Measurements from ENCODE around the gene IRAK2.

IRAK2 gene

GRCh38 chr3:10192953-10193691 is 28.4 kb downstream of the IRAK2 start:
- Histone ChIP-seq H4K91ac (ENCODE audit: low read length) (peak overlapping the region; percentile 16), H3K9me3 (ENCODE audit: control insufficient read depth, low read length) (no peaks in the 10 kb centered on the region), H2BK5ac (ENCODE audit: low read depth, low read length, poor library complexity, severe bottlenecking) (peak overlapping the region; percentile 75), H3K27me3 (ENCODE audit: control insufficient read depth in 1 of 2, insufficient read depth in 1 of 2, low read length in 2 of 2) (no peaks in the 10 kb centered on the region), H3K18ac (ENCODE audit: low read depth in 1 of 2, low read length in 2 of 2) (peak overlapping the region; percentile 70 to 73), H2AK5ac (ENCODE audit: low read length, severe bottlenecking) (peak overlapping the region; percentile 93), H2AFZ (ENCODE audit: low read depth, low read length) (no peak overlapping the region), H3K9ac (ENCODE audit: low read length) (peak overlapping the region; percentile 85), H3K36me3 (ENCODE audit: control insufficient read depth in 1 of 2, insufficient read depth in 2 of 2, low read depth in 1 of 2, low read length in 2 of 2) (peaks cover 0 to 14% of the 10 kb centered on the region in 2 experiments), H4K8ac (ENCODE audit: low read length) (peak overlapping the region; percentile 45), H2BK120ac (ENCODE audit: low read depth, low read length) (peak overlapping the region; percentile 19), H3K4me1 (ENCODE audit: control insufficient read depth, insufficient read depth, low read depth, low read length) (peaks cover 47% of the 10 kb centered on the region), H3K79me1 (replicated peaks; ENCODE audit: low read length, poor library complexity, severe bottlenecking) (peaks cover 14% of the 10 kb centered on the region), H3K14ac (ENCODE audit: low read length in 2 of 2) (no peak overlapping the region), H3K4me2 (ENCODE audit: low read length, poor library complexity, severe bottlenecking) (no peak overlapping the region), H3K4me3 (ENCODE audit: insufficient read depth in 1 of 2, low read depth in 1 of 2, low read length in 2 of 2) (no peak overlapping the region), H3K27ac (ENCODE audit: low read length, poor library complexity, severe bottlenecking) (peak overlapping the region; percentile 95), H2BK15ac (ENCODE audit: low read depth, poor library complexity, severe bottlenecking) (no peak overlapping the region), H3K4ac (ENCODE audit: low read depth in 1 of 2, low read length in 2 of 2) (peak overlapping the region in 1 of 2 experiments; percentile 90), H2BK12ac (ENCODE audit: low read length in 2 of 2) (peak overlapping the region; percentile 75 to 77), H3K23ac (ENCODE audit: low read length in 2 of 2) (no peak overlapping the region)
- DNase-seq: peak; percentile 96
- 53% methylated on average over 11 of the region's 12 CpGs for WGBS

- Histone ChIP-seq H4K8ac (ENCODE audit: low read length) (peak overlapping the region; percentile 33), H3K14ac (ENCODE audit: low read length in 2 of 2) (no peak overlapping the region), H3K36me3 (ENCODE audit: control insufficient read depth in 1 of 2, insufficient read depth in 2 of 2, low read depth in 1 of 2, low read length in 2 of 2) (peaks cover 0 to 13% of the 10 kb centered on the region in 2 experiments), H3K9ac (ENCODE audit: low read length) (peak overlapping the region; percentile 85), H2BK5ac (ENCODE audit: low read depth, low read length, poor library complexity, severe bottlenecking) (no peak overlapping the region), H2AFZ (ENCODE audit: low read depth, low read length) (no peak overlapping the region), H3K9me3 (ENCODE audit: control insufficient read depth, low read length) (no peaks in the 10 kb centered on the region), H4K91ac (ENCODE audit: low read length) (peak overlapping the region; percentile 16), H3K4me1 (ENCODE audit: control insufficient read depth, insufficient read depth, low read depth, low read length) (peaks cover 49% of the 10 kb centered on the region), H2AK5ac (ENCODE audit: low read length, severe bottlenecking) (peak overlapping the region; percentile 99), H3K18ac (ENCODE audit: low read depth in 1 of 2, low read length in 2 of 2) (peak overlapping the region in 1 of 2 experiments; percentile 73), H3K23ac (ENCODE audit: low read length in 2 of 2) (no peak overlapping the region), H3K4me3 (ENCODE audit: insufficient read depth in 1 of 2, low read depth in 1 of 2, low read length in 2 of 2) (no peak overlapping the region), H3K79me1 (replicated peaks; ENCODE audit: low read length, poor library complexity, severe bottlenecking) (peaks cover 13% of the 10 kb centered on the region), H3K27me3 (ENCODE audit: control insufficient read depth in 1 of 2, insufficient read depth in 1 of 2, low read length in 2 of 2) (no peaks in the 10 kb centered on the region), H3K4me2 (ENCODE audit: low read length, poor library complexity, severe bottlenecking) (no peak overlapping the region), H2BK15ac (ENCODE audit: low read depth, poor library complexity, severe bottlenecking) (peak overlapping the region; percentile 62), H2BK120ac (ENCODE audit: low read depth, low read length) (no peak overlapping the region), H2BK12ac (ENCODE audit: low read length in 2 of 2) (peak overlapping the region; percentile 61 to 75), H3K4ac (ENCODE audit: low read depth in 1 of 2, low read length in 2 of 2) (peak overlapping the region in 1 of 2 experiments; percentile 90), H3K27ac (ENCODE audit: low read length, poor library complexity, severe bottlenecking) (peak overlapping the region; percentile 95)
- DNase-seq: no peak
- 92% methylated on average over 14 of the region's 14 CpGs for WGBS
Observed at GRCh38 chr3:10193692-10194327, 29.1 kb downstream of the IRAK2 start.

- 91% methylated on average over 7 of the region's 11 CpGs for WGBS
- Histone ChIP-seq H3K14ac (ENCODE audit: low read length in 2 of 2) (no peak overlapping the region), H3K23ac (ENCODE audit: low read length in 2 of 2) (no peak overlapping the region), H3K9ac (ENCODE audit: low read length) (peak overlapping the region; percentile 85), H2BK5ac (ENCODE audit: low read depth, low read length, poor library complexity, severe bottlenecking) (no peak overlapping the region), H3K18ac (ENCODE audit: low read depth in 1 of 2, low read length in 2 of 2) (peak overlapping the region; percentile 37 to 77), H3K79me1 (replicated peaks; ENCODE audit: low read length, poor library complexity, severe bottlenecking) (peaks cover 9% of the 10 kb centered on the region), H3K4me3 (ENCODE audit: insufficient read depth in 1 of 2, low read depth in 1 of 2, low read length in 2 of 2) (no peak overlapping the region), H3K4ac (ENCODE audit: low read depth in 1 of 2, low read length in 2 of 2) (peak overlapping the region in 1 of 2 experiments; percentile 55), H3K27me3 (ENCODE audit: control insufficient read depth in 1 of 2, insufficient read depth in 1 of 2, low read length in 2 of 2) (no peaks in the 10 kb centered on the region), H3K36me3 (ENCODE audit: control insufficient read depth in 1 of 2, insufficient read depth in 2 of 2, low read depth in 1 of 2, low read length in 2 of 2) (peaks cover 0 to 8% of the 10 kb centered on the region in 2 experiments), H2AFZ (ENCODE audit: low read depth, low read length) (no peak overlapping the region), H4K91ac (ENCODE audit: low read length) (peak overlapping the region; percentile 85), H3K27ac (ENCODE audit: low read length, poor library complexity, severe bottlenecking) (peak overlapping the region; percentile 73), H3K4me1 (ENCODE audit: control insufficient read depth, insufficient read depth, low read depth, low read length) (peaks cover 53% of the 10 kb centered on the region), H2BK12ac (ENCODE audit: low read length in 2 of 2) (peak overlapping the region; percentile 61 to 87), H2AK5ac (ENCODE audit: low read length, severe bottlenecking) (peak overlapping the region; percentile 99), H2BK15ac (ENCODE audit: low read depth, poor library complexity, severe bottlenecking) (peak overlapping the region; percentile 12), H3K4me2 (ENCODE audit: low read length, poor library complexity, severe bottlenecking) (no peak overlapping the region), H2BK120ac (ENCODE audit: low read depth, low read length) (no peak overlapping the region), H4K8ac (ENCODE audit: low read length) (peak overlapping the region; percentile 87), H3K9me3 (ENCODE audit: control insufficient read depth, low read length) (no peaks in the 10 kb centered on the region)
- peak; percentile 16 for DNase-seq
Observed at GRCh38 chr3:10194328-10195071, 29.8 kb downstream of the IRAK2 start.

All from mesenchymal stem cell (in vitro differentiated cells and primary cell).